ENCODE measurements around the gene HNRNPC.
"Not testable (repeated sequence)": the region's sequence is repeated elsewhere in the genome, so short reads cannot be mapped to it uniquely, and the experiment has no call there.

- TF ChIP-seq CTCF (IDR thresholded peaks at IDR 0.05; ENCODE audit: insufficient read depth, low read length, poor library complexity, severe bottlenecking); EZH2phosphoT487 (conservative IDR thresholded peaks at IDR 0.05; ENCODE audit: low read length): not testable (repeated sequence)
Observed at GRCh38 chr14:21302836-21303140, 33.5 kb upstream of the HNRNPC start.

All from SU-DHL-6 (cell line).